ENCODE measurements around the gene CNOT3. TPM values are rescaled to one million over a fixed set of nuclear protein-coding genes. Genes with fewer than 3 reads are reported as not detected.

Gene CNOT3
- total and polyA plus RNA-seq, 2 of the 13 experiments (the other 11 are each of a cell fraction or from before 2014, with no cell fraction given): 4.3 to 5.8 TPM

DNA sequence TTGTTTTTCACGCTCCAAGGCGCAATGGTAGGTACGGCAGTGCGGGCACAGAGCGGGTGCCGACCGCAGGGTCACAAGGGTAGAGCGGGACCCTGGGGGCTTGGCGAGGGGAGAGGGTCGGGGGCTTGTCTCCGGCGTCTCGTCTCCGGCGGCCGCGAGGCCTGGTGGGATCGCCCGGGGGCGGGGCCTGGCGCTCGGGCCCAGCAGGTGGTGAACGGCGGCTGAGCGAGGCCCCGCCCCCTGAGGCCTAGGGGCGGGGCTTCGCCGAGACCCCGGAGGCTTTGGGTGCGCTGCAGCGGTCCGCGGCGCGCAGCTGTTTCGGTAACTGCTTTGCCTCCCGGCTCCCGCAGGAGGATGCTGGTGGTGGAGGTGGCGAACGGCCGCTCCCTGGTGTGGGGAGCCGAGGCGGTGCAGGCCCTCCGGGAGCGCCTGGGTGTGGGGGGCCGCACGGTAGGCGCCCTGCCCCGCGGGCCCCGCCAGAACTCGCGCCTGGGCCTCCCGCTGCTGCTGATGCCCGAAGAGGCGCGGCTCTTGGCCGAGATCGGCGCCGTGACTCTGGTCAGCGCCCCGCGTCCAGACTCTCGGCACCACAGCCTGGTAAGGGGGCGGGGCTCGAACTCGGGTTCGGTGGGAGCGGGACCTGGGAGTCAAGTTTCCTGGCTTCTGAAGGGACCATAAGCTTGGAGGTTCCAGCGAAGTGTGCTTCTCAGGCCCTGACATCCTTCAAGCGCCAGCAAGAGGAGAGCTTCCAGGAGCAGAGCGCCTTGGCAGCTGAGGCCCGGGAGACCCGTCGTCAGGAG lies 53.6 kb downstream of the CNOT3 start, which contains the start of gene TSEN34 (continued):
- TF ChIP-seq ZNF749 (CRISPR knock-in tag; IDR thresholded peaks at IDR 0.05; ENCODE audit: borderline replicate concordance) (peak; percentile 64; the same call in 1 of the 2 replicates), ZNF605 (CRISPR knock-in tag; IDR thresholded peaks at IDR 0.05) (no peak), NONO (IDR thresholded peaks at IDR 0.05) (no peak), NONO (CRISPR knock-in tag; conservative IDR thresholded peaks at IDR 0.05) (peak; percentile 51), KMT2A (CRISPR knock-in tag; IDR thresholded peaks at IDR 0.05) (peak; percentile 78), FOXA3 (CRISPR knock-in tag; IDR thresholded peaks at IDR 0.05) (0 out of 2 replicates have a peak, but pooled peaks have one; percentile 4), PHF8 (CRISPR knock-in tag; IDR thresholded peaks at IDR 0.05) (peak; percentile 78), ASH2L (IDR thresholded peaks at IDR 0.05; ENCODE audit: insufficient read length, low read depth, low read length) (peak; percentile 66), LCORL (IDR thresholded peaks at IDR 0.05) (no peak), LCORL (CRISPR knock-in tag; IDR thresholded peaks at IDR 0.05) (0 out of 2 replicates have a peak, but pooled peaks have one; percentile 23), RXRA (CRISPR knock-in tag; IDR thresholded peaks at IDR 0.05) (no peak), ZNF768 (CRISPR knock-in tag; IDR thresholded peaks at IDR 0.05) (0 out of 2 replicates have a peak, but pooled peaks have one; percentile 25), TCF7 (IDR thresholded peaks at IDR 0.05; ENCODE audit: low read depth) (no peak), ZNF501 (CRISPR knock-in tag; IDR thresholded peaks at IDR 0.05) (peak; percentile 20; the same call in 1 of the 2 replicates), POLR2A (IDR thresholded peaks at IDR 0.05; ENCODE audit: insufficient read depth in 1 of 2, low read depth in 2 of 2, low read length in 2 of 2) (peak; percentile 69 to 73), ZNF333 (CRISPR knock-in tag; IDR thresholded peaks at IDR 0.05; ENCODE audit: borderline replicate concordance) (peak; percentile 93; the same call in 1 of the 2 replicates), SRY (CRISPR knock-in tag; IDR thresholded peaks at IDR 0.05) (0 out of 2 replicates have a peak, but pooled peaks have one; percentile 58)
- TF ChIP-seq, protein P1, sequence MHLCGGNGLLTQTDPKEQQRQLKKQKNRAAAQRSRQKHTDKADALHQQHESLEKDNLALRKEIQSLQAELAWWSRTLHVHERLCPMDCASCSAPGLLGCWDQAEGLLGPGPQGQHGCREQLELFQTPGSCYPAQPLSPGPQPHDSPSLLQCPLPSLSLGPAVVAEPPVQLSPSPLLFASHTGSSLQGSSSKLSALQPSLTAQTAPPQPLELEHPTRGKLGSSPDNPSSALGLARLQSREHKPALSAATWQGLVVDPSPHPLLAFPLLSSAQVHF (CRISPR knock-in tag; IDR thresholded peaks at IDR 0.05): peak; percentile 49; the same call in 1 of the 2 replicates
- TF ChIP-seq, protein P2, sequence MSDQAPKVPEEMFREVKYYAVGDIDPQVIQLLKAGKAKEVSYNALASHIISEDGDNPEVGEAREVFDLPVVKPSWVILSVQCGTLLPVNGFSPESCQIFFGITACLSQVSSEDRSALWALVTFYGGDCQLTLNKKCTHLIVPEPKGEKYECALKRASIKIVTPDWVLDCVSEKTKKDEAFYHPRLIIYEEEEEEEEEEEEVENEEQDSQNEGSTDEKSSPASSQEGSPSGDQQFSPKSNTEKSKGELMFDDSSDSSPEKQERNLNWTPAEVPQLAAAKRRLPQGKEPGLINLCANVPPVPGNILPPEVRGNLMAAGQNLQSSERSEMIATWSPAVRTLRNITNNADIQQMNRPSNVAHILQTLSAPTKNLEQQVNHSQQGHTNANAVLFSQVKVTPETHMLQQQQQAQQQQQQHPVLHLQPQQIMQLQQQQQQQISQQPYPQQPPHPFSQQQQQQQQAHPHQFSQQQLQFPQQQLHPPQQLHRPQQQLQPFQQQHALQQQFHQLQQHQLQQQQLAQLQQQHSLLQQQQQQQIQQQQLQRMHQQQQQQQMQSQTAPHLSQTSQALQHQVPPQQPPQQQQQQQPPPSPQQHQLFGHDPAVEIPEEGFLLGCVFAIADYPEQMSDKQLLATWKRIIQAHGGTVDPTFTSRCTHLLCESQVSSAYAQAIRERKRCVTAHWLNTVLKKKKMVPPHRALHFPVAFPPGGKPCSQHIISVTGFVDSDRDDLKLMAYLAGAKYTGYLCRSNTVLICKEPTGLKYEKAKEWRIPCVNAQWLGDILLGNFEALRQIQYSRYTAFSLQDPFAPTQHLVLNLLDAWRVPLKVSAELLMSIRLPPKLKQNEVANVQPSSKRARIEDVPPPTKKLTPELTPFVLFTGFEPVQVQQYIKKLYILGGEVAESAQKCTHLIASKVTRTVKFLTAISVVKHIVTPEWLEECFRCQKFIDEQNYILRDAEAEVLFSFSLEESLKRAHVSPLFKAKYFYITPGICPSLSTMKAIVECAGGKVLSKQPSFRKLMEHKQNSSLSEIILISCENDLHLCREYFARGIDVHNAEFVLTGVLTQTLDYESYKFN (CRISPR knock-in tag; conservative IDR thresholded peaks at IDR 0.05): no peak
- TF ChIP-seq, protein P3, sequence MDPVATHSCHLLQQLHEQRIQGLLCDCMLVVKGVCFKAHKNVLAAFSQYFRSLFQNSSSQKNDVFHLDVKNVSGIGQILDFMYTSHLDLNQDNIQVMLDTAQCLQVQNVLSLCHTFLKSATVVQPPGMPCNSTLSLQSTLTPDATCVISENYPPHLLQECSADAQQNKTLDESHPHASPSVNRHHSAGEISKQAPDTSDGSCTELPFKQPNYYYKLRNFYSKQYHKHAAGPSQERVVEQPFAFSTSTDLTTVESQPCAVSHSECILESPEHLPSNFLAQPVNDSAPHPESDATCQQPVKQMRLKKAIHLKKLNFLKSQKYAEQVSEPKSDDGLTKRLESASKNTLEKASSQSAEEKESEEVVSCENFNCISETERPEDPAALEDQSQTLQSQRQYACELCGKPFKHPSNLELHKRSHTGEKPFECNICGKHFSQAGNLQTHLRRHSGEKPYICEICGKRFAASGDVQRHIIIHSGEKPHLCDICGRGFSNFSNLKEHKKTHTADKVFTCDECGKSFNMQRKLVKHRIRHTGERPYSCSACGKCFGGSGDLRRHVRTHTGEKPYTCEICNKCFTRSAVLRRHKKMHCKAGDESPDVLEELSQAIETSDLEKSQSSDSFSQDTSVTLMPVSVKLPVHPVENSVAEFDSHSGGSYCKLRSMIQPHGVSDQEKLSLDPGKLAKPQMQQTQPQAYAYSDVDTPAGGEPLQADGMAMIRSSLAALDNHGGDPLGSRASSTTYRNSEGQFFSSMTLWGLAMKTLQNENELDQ (CRISPR knock-in tag; IDR thresholded peaks at IDR 0.05; ENCODE audit: borderline replicate concordance): no peak

Measured in HepG2 (cell line).